ENCODE results near the gene TMPRSS12. TPM values are rescaled to one million over a fixed set of nuclear protein-coding genes. Genes with fewer than 3 reads are reported as not detected.

TMPRSS12 gene
- total RNA-seq, 4 donors from 2014 or later: 0.45 TPM; not detected in 3

DNA sequence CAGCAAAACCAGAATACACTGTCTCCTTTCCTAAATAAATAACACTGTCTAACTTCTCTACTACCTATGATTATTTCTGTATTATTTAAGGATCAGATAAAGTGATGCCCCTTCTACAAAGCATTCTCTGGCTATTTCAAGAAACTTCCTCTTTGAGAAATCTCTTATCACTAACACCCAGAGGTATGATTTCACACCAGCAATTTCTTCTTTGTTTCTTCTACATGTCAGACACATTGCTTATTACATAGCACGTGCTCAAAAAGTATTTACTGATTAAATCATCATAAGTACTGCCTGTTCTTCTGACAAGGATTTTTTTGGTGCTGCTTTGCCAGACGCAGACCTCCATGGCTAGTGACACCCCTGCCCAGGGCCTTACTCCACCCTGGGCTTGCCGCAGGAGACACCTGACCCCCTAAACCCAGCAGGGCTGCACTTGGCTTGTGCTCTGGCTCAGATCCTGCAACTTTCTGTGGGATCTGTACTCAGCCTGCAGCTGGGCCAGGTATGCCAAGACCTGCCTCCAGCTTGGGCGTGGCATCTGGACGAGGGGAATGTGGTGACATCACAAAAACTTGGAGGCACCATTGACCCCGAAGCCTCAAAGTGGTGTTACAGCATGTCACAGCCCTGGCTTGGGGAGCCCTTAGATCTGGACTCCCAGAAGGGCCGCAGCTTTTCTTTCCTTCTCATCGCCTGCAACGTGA lies 94.2 kb downstream of the TMPRSS12 start:
- no peaks in the 10 kb centered on the region for H3K9me3 ChIP-seq
- H3K27ac ChIP-seq: peak overlapping the region; percentile 95 to 98 (median 96)
- WGBS, 2 donors: 92 to 97% methylated on average over 9 of the region's 9 CpGs
- H3K4me3 ChIP-seq (replicated peaks in 1 of 3): no peak overlapping the region
- no peak for TF ChIP-seq POLR2A (IDR thresholded peaks at IDR 0.05)
- TF ChIP-seq, protein P1, sequence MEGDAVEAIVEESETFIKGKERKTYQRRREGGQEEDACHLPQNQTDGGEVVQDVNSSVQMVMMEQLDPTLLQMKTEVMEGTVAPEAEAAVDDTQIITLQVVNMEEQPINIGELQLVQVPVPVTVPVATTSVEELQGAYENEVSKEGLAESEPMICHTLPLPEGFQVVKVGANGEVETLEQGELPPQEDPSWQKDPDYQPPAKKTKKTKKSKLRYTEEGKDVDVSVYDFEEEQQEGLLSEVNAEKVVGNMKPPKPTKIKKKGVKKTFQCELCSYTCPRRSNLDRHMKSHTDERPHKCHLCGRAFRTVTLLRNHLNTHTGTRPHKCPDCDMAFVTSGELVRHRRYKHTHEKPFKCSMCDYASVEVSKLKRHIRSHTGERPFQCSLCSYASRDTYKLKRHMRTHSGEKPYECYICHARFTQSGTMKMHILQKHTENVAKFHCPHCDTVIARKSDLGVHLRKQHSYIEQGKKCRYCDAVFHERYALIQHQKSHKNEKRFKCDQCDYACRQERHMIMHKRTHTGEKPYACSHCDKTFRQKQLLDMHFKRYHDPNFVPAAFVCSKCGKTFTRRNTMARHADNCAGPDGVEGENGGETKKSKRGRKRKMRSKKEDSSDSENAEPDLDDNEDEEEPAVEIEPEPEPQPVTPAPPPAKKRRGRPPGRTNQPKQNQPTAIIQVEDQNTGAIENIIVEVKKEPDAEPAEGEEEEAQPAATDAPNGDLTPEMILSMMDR (IDR thresholded peaks at IDR 0.05): no peak
- DNase-seq: no peak
- no peaks in the 10 kb centered on the region for H3K27me3 ChIP-seq
- H3K36me3 ChIP-seq: peaks cover 0 to 2% of the 10 kb centered on the region in 2 donors
- H3K4me1 ChIP-seq: peaks cover 63 to 72% of the 10 kb centered on the region in 2 donors
- intact Hi-C loops (cut with DNase I): no loop called here

Small RNA genes within 50 kb of the gene (small RNA-seq; reads per million reads assigned to genes)
- gene AC013244.2: not detected
- gene RN7SL519P: not detected

Other genes starting within 250 kb of the TMPRSS12 start
- gene ATF1, start 78.8 kb upstream of the TMPRSS12 start, total RNA-seq: 10 to 100 TPM; 19.4 to 37.0 (median 25.5) TPM
- gene HIGD1C, start 109.6 kb downstream of the TMPRSS12 start, total RNA-seq: not detected
- 100 to 1,000 TPM; 100 to 163 (median 140) TPM for gene SLC11A2, start 183.5 kb downstream of the TMPRSS12 start, total RNA-seq
- gene LETMD1, start 205.4 kb downstream of the TMPRSS12 start, total RNA-seq: 100 to 1,000 TPM in 2 of 4 donors, 10 to 100 TPM in 2; 62.9 to 106 (median 86.7) TPM
- gene CSRNP2, start 240.7 kb downstream of the TMPRSS12 start, total RNA-seq: 10 to 100 TPM; 21.3 to 35.8 (median 28.9) TPM

All from thyroid gland (tissue), 4 donors.